Gastrocnemius medialis (tissue), 4 donors: ENCODE data around the gene CRP.

ENCODE experiments used
- CTCF ChIP-seq, 5 experiments: fragments of 450-650 bp in 3 of 5; fragments of 200-600 bp in 2 of 5; sonication (generic) in 2 of 5; IDR thresholded peaks in 4 of 5; conservative IDR thresholded peaks in 1 of 5; 1 replicate in 4 of 5; 2 replicates in 1 of 5; pipeline ENCODE4 v1.5.1; 2016 to 2019; ENCODE audit warnings: antibody characterized with exemption in 5 of 5, mild to moderate bottlenecking in 3 of 5, moderate library complexity in 3 of 5
- POLR2A ChIP-seq, 2 donors: fragments of 450-650 bp; IDR thresholded peaks; one replicate each; pipeline ENCODE4 v1.6.1; 2017; ENCODE audit warnings: antibody characterized with exemption in 2 of 2, mild to moderate bottlenecking in 2 of 2, moderate library complexity in 2 of 2

- TF ChIP-seq POLR2A (IDR thresholded peaks at IDR 0.05) (no peak), CTCF (IDR thresholded peaks at IDR 0.05 in 4 of 5, conservative IDR thresholded peaks at IDR 0.05 in 1 of 5) (no peak)
Measured at GRCh38 chr1:159750621-159751020, 36.2 kb upstream of the CRP start.
